HG03159 (cell line): ENCODE measurements around the gene KLLN.
"Not testable (repeated sequence)": the region's sequence is repeated elsewhere in the genome, so short reads cannot be mapped to it uniquely, and the experiment has no call there.

Source experiments
- ATAC-seq: cut with Tn5 transposase; IDR thresholded peaks from one replicate; pipeline ENCODE4 v1.9.1; 2021; ENCODE audit warnings: mild to moderate bottlenecking, moderate library complexity; ENCODE audit not compliant: unreplicated experiment

Gene KLLN

DNA sequence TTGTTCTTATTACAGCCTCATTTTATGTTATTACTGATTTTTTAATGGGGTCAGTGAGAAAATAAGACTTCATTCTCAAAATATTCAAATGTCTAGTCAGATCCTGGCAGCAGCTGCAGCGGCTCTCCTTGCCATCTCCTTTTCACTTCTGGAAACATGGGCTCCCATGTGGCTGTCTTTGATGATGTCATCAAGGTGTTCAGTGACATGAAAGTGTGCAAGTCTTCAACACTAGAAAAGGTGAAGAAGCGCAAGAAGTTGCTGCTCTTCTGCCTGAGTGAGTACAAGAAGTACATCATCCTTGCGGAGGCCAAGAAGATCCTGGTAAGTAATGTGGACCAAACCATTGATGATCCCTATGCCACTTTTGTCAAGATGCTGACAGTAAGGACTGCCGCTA lies 19.6 kb downstream of the KLLN start:
- no peak for ATAC-seq

DNA sequence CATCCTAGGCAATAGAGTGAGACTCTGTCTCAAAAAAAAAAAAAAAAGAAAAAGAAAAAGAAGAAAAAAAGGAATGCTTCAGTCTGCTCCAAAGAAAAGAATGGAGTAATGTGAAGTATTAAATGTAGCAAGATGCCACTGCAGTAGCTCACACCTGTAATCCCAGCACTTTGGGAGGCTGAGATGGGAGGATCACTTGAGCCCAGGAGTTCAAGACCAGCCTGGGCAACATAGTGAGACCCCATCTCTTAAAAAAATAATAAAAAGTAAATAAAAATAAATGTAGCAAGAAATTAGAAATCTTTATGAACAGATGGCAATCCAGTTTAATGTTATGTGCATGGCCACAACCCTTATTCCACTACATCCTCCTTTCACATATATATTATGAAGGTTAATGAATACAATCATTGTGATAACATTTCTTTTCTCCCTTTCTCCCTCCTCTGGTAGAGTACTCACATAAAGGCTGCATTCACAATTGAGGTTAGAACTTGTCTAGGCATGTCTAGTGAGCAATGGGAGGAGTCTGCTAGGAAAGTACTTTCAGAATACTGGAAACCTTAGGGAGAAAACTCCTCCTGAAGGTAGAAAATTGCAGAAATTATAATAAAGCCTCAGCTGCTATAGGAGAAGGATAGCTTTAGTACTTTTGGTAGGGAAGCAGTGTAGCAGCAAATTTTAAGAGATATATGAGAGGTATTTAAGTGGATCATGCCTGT lies 20.4 kb downstream of the KLLN start:
- ATAC-seq = no peak

DNA sequence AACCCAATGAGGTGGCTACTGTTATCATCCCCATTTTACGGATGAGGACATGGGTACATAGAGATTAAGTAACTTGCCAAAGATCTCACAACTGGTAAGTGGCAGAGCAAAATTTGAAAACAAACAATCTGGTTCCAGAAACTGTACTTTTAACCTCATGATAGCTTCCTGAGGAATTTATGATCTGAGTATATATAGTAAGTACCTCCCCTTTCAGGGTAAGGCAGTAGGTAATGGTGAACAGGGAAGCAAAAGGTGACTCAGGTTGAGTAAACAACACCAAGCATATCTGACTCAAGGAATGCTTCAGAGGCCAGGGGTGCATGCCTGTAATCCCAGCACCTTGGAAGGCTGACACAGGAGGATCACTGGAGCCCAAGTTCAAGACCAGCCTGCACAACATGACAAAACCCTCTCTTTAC lies 21.1 kb downstream of the KLLN start:
- no peak for ATAC-seq

DNA sequence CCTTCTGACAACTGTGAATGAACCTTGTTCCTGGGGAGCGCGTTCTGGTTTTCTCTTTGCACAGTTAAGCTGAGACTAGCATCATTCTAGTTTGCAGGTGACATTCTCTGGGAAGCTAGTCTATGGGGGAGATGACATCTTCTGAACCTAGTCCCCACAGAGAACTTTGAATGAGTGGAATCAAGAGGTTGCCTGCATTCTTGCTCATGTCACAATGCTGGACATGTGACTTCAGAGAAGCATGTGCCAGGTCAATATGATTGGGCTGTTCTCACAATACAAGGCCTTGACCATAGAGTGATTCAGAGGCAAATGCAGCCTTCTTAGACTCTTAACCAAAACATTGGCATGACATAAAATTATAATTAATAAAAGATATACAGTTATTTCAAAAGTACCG lies 22.1 kb downstream of the KLLN start:
- ATAC-seq = no peak

DNA sequence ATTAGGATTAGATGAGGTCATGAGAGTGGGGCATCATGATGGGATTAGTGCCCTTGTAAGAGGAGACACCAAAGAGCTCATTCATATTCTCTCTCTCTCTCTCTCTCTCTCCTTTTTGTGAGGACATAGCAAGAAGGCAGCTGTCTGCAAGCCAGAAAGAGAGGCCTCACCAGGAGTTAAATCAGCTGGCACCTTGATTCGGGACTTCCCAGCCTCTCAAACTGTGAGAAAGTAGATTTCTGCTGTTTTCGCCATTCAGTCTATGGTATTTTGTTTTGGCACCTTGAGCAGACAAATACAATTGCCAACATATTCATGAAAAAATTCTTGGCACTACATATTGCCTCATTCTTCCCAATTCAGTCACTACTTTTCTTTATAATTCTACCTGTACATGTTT lies 24.7 kb downstream of the KLLN start:
- ATAC-seq = no peak

DNA sequence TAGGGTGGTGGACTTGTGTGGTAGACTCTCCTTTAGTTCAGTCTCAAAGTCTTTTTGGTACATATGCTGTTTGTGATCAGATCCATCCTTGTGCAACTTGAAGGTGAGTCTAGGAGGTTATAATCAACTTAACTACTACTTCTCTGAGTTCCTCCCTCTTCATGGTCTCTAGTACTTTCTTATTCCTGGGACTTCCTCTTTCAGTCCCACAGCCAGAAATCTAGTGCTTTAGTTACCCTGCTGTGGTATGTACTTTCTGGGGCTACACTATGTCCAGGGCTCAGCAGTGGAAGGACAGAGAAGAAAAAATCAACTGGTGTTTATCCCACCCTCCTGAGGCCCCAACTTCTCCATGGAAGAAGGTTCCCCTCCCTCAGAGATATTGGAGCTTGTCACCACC lies 25.9 kb downstream of the KLLN start:
- ATAC-seq = no peak

DNA sequence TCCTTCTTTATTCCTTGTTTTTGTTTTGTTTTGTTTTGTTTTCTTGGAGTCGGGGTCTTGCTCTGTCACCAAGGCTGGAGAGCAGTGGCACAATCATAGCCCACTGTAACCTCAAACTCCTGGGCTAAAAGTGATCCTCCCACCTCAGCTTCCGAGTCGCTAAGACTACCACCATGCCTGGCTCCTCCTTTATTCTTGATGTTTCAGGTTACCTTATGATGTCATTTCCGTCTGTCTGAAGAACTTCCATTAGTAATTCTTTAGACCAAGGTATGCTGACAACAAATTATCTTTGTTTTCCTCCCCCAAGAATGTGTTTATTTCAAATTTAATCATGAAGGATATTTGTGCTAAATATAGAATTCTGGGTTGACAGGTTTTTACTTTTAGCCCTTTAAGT lies 27.2 kb downstream of the KLLN start:
- ATAC-seq = no peak

DNA sequence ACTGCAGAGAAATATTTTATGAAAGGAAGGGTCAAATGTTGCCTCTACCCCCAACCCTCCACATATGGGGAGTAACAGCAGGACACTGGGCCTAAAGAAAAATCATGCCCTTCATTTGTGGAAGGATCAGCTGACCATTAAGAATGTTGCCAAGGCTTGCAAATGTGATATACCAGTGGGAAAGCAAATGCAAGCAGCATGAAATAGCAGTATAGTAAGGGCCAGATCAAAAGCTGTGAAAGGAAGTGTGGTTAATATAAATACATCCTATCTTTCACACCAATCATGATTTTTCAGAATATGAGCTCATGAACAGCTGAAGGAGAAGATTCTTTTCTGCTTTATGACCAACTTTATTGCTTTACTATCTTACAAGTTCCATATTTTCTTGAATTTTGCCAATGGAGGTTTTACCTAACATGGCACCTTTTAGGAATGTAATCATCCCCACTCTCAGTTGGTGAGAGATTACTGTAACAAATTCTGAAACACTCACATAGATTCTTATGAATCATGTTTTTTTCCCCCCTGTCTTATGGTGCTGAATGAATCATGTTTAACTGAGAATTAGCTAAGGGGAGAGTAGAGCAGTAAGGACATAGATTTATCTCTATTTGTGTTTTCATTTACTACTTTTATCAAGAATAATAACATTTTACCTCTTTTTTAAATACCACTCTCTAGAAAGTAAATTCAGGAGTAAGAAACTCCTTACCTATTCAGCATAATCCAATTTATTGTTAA lies 33.2 kb downstream of the KLLN start:
- ATAC-seq = no peak

DNA sequence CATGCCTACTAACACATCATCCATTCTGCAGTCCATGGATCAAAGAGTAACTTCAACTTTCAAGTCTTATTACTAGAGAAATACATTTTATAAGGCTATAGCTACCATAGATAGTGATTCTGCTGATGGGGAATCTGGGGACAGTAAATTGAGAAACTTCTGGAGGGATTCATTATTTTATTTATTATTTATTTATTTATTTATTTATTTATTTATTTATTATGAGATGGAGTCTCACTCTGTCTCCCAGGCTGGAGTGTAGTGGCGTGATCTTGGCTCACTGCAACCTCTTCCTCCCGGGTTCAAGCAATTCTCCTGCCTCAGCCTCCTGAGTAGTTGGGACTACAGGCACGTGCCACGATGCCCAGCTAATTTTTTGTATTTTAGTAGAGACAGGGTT lies 34.3 kb downstream of the KLLN start:
- ATAC-seq = not testable (repeated sequence)

DNA sequence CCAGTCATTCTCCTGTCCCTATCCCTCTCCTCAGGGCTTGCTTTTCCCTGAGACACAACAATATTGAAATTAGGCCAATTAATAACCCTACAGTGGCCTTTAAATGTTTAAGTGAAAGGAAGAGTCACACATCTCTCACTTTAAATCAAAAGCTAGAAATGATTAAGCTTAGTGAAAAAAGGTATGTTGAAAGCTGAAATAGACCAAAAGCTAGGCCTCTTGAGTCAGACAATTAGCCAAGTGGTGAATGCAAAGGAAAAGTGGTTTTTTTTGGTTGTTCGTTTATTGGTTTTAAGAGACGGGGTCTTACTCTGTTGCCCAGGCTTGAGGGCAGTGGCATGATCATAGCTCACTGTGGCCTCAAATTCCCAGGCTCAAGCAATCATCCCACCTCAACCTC lies 35.7 kb downstream of the KLLN start:
- no peak for ATAC-seq

DNA sequence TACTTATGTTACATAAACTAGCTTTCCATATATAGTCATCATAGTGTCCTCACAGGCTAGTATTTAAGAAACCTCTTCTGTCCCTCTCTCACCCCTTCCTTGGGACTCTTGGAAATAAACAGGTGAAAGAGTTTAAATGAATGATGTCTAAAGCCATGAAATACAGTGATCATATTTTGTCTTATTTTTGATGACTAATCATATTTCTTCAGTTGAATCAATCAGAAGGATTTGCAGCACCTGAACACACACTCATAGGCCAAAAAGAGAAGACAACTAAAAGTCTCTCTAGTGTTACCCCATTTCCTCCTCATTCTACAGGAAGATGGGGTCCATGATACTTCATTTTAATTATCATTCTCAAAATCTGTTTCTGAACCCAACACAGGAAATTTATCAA lies 36.7 kb downstream of the KLLN start:
- no peak for ATAC-seq

DNA sequence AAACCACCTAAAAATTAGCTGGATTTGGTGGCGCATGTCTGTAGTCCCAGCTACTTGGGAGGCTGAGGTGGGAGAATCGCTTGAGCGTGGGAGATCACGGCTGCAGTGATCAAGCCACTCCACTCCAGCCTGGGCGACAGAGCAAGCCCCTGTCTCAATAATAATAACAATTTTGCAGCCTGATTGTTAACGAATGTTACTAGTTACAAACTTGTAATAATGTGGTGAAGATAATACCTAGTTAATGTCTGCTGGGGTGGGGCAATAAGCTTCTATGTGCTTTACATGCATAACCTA lies 44.1 kb downstream of the KLLN start:
- ATAC-seq = no peak

DNA sequence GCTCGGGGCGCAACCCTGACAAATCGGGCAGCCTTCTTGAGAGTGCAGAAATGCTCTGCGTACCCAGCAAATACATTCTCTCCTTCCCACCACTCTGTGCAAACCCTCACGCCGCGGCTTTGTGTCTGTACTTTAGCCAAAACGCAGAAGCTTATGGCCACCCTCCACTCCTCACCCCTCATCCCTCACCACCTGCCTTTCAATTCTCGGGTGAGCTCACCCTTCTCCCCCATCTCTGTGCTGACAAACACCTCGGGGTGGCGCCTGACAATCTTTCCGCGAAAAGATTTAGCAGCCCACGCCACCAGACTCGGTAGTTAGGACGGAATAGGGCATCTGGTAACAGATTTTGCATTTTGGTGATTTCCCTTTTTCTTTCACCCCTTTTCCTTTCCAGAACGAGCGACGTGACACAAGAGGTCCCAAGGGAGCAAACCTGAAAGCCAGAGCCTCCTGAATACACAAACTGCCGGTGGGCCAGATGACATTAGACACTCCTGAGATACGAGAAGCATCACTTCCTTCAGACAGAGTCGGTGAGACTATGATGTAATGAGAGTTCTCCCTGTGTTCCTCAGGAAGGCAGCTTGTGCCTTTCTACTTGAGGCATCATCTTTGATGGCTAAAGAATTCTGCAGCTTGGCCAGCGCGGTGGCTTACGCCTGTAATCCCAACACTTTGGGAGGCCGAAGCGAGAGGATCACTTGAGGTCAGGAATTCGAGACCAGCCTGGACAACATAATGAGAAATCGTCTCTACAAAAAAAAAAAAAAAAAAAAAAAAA lies 44.6 kb downstream of the KLLN start:
- ATAC-seq = peak; percentile 47

DNA sequence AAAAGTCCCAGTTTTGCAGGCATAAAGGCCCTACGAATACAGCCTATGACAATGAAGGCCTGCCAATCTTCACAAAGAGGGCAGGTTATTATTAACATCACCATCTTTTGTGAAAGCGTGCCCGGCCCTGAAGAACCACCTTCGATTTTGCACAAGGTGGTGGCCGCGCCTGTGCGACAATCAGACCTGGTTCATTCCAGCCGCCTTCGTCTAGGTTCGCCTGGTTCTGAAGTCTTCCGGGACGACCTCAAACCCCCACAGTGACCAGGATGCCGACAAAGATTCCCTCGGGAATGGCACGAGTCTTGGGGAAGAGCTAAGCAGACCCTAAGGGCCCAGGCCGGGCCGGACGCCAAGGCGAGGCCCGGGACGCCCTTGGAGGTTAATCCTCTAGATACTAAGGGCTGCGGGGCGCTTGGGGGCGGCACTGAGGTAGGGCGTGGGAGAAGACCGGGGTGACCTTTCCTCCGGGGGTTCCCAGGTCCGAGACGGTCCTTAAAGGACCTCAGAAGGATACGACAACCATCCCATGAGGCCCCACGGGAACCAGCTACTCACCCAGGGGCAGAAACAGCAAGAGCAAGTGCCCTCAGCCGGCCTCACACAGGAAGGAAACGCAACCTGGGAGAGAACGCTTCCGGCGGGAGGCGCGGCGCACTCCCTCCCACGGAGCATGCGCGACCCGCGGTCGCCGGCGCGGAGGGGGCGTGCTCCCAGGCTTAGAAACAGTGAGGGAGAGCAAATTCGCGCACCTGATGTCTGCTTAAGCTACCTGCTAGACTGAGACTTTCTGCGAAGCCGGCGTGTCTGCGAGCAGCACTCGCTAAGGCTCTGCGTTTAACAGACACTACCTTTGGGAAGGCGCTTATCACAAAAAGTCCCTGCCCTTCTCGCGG lies 45.5 kb downstream of the KLLN start, which contains the start of gene ATAD1:
TSS of gene ATAD1 (minus strand) at position 618 of the 896 bp plus-strand sequence. CDS start 3,627 bp downstream, outside the sequence.
- ATAC-seq = peak; percentile 70

DNA sequence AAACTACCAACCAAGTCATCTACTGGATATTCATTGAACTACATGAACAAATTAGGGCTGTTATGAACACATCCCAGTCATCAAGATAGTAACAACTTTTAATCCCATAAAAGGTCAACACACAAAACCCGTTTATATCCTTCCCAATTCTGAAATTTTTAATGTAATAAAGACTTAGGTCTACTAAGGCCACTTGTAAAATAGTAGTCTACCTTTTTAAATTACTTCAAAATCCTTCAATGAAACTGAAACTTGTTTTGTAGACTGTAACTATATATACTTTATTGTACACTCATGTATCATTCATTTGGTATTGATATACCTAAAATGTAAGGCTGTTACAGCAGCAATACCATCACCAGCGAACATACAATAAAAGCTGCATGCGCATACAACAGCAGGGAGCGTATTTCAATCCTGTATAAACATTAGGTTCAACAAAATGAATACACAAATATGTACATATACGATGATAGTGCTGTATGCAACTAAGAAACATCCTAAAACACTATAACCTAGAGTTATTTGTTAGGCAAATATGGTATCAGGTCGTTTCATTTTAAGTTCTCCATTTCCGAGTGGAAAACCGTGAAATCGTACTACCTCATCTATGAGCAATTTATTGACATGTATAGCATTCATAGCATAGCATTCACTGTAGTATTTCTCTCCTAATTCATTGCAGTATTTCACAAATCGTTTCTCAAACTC lies 46.3 kb downstream of the KLLN start:
- no peak for ATAC-seq

DNA sequence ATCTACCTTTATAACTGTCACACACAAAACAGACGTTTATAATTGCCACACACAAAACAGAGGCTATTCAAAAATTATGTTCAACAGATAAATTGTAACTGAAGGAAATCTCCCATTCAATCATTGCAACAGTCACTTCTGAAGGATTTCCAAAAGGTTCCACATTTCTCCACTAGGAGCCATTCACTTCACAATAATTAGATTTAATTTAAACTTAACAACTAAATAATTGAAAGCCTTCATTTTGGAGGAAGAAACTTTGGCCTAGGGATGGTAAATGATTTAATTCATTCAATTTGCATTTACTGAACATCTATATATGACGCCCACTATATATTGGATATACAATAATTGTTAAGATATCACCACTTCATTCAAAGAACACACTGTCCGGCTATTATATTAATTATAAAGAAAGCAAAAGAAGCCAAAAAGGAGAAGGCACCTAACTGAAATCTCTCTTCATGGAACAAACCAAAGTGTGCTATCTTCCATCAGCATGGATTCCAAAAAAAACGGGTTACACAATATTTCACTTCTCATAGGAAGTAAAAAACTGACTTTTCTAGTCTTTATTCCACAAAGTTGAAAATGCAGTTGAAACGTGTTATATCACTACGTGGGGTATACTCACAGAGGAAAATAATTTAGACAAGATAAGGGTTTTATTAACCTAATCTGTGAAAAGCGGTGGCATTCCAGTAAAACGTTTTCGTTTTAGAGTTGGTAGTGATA lies 47.0 kb downstream of the KLLN start:
- ATAC-seq = no peak
